GM12878 (cell line): ENCODE measurements around the gene CYB5D1. TPM values are rescaled to one million over a fixed set of nuclear protein-coding genes. Genes with fewer than 3 reads are reported as not detected.

Experiments used
- ATAC-seq: fragments of 200-7000 bp; cut with Tn5 transposase; 3 replicates; pipeline ENCODE4 v1.9.1; 2020; ENCODE audit warnings: mild to moderate bottlenecking, moderate library complexity
- BruUV-seq: library from RNA; stranded (reverse); fragments of 400-500 nt; replicated peaks from 2 replicates; lab custom pipeline; 2021; lab: Mats Ljungman, UMichigan
- CTCF ChIA-PET: fragments of 300-600 bp; sonication (Branson Sonifier 250); formaldehyde crosslinking; extraction: SDS; loops from one replicate; lab custom pipeline; 2021; ENCODE audit warnings: inconsistent platforms; lab: Yijun Ruan, JAX
- POLR2A ChIA-PET: fragments of 350-600 bp; formaldehyde crosslinking; extraction: SDS; loops from one replicate; lab custom pipeline; 2021; ENCODE audit warnings: inconsistent platforms; lab: Charles Lee
- RAD21 ChIA-PET: fragments of 300-600 bp; sonication (Branson Sonifier 250); formaldehyde crosslinking; loops from one replicate; lab custom pipeline; 2023; ENCODE audit warnings: antibody characterized with exemption; ENCODE audit not compliant: unreplicated experiment; lab: Charles Lee
- SMC1A ChIA-PET: fragments of 300-600 bp; sonication (Branson Sonifier 250); formaldehyde crosslinking; loops from one replicate; lab custom pipeline; 2023; ENCODE audit not compliant: unreplicated experiment, uncharacterized antibody; lab: Charles Lee
- DNase-seq: peaks from one replicate; pipeline ENCODE4 v3.0.0-alpha.2; 2011; ENCODE audit warnings: low read depth, low spot score
- FAIRE-seq: peaks from 3 replicates; lab custom pipeline; 2011; peaks lifted over from hg19 to GRCh38; lab: Jason Lieb, UNC
- H2AFZ ChIP-seq: 2 replicates; pipeline ENCODE4 v1.6.0; 2011; ENCODE audit warnings: low read depth, low read length, control low read depth; ENCODE audit not compliant: control insufficient read depth
- H3K27ac ChIP-seq: 2 replicates; pipeline ENCODE4 v1.5.1; 2011; ENCODE audit warnings: control low read depth; ENCODE audit not compliant: control insufficient read depth, insufficient read depth
- H3K27me3 ChIP-seq, 2 experiments: replicated peaks in 1 of 2; 2 replicates each; pipeline versions ENCODE4 v1.6.0 to v1.6.1; 2011; ENCODE audit warnings: low read length in 1 of 2; ENCODE audit not compliant: control insufficient read depth in 2 of 2, insufficient read depth in 2 of 2
- H3K36me3 ChIP-seq, 2 experiments: 2 replicates each; pipeline ENCODE4 v1.5.1; 2011; ENCODE audit warnings: low read length in 1 of 2; ENCODE audit not compliant: control insufficient read depth in 2 of 2, insufficient read depth in 2 of 2
- H3K4me1 ChIP-seq: 2 replicates; pipeline ENCODE4 v1.6.1; 2011; ENCODE audit warnings: mild to moderate bottlenecking, low read length, moderate library complexity, mixed read lengths; ENCODE audit not compliant: control insufficient read depth, insufficient read depth
- H3K4me2 ChIP-seq: 2 replicates; pipeline ENCODE4 v1.6.0; 2011; ENCODE audit warnings: control low read depth; ENCODE audit not compliant: control insufficient read depth, insufficient read depth
- H3K4me3 ChIP-seq: fragments of 200-600 bp; sonication (generic); 2 replicates; pipeline ENCODE4 v1.5.1; 2016
- H3K79me2 ChIP-seq: 2 replicates; pipeline ENCODE4 v1.6.0; 2011; ENCODE audit warnings: low read length; ENCODE audit not compliant: control insufficient read depth, insufficient read depth
- H3K9ac ChIP-seq: 2 replicates; pipeline ENCODE4 v1.8.0; 2011; ENCODE audit warnings: low read length, control low read depth, mixed read lengths; ENCODE audit not compliant: control insufficient read depth, insufficient read depth
- H3K9me3 ChIP-seq: replicated peaks from 3 replicates; pipeline ENCODE4 v1.5.1; 2011; ENCODE audit warnings: mild to moderate bottlenecking, low read length; ENCODE audit not compliant: control insufficient read depth, insufficient read depth
- H4K20me1 ChIP-seq: 2 replicates; pipeline ENCODE4 v1.6.0; 2011; ENCODE audit not compliant: control insufficient read depth, insufficient read depth
- ATF2 ChIP-seq: IDR thresholded peaks from 2 replicates; pipeline ENCODE4 v1.6.1; 2012; ENCODE audit warnings: low read length, inconsistent platforms
- BACH1 ChIP-seq: fragments of 450-650 bp; IDR thresholded peaks from 2 replicates; pipeline ENCODE4 v1.6.1; 2017; ENCODE audit warnings: mild to moderate bottlenecking, borderline replicate concordance
- BCL3 ChIP-seq: IDR thresholded peaks from 2 replicates; pipeline ENCODE4 v1.6.1; 2011; ENCODE audit warnings: borderline replicate concordance, low read depth, mild to moderate bottlenecking, moderate library complexity, low read length; ENCODE audit not compliant: insufficient read depth, poor library complexity, severe bottlenecking
- E4F1 ChIP-seq: fragments of 450-650 bp; IDR thresholded peaks from 2 replicates; pipeline ENCODE4 v1.6.1; 2018; ENCODE audit warnings: borderline replicate concordance, mild to moderate bottlenecking; ENCODE audit not compliant: partially characterized antibody
- HCFC1 ChIP-seq: fragments of 150-350 bp; IDR thresholded peaks from 2 replicates; pipeline ENCODE4 v1.6.1; 2014; ENCODE audit warnings: low read length
- KDM1A ChIP-seq: fragments of 200-600 bp; sonication (generic); IDR thresholded peaks from 2 replicates; pipeline ENCODE4 v1.6.1; 2016; ENCODE audit warnings: borderline replicate concordance
- MTA2 ChIP-seq: fragments of 450-650 bp; IDR thresholded peaks from 2 replicates; pipeline ENCODE4 v1.6.1; 2016; ENCODE audit warnings: low read depth, mild to moderate bottlenecking, moderate library complexity
- TCF7 ChIP-seq: IDR thresholded peaks from 2 replicates; pipeline ENCODE4 v1.6.1; 2014; ENCODE audit warnings: antibody characterized with exemption, borderline replicate concordance
- ZZZ3 ChIP-seq: IDR thresholded peaks from 2 replicates; pipeline ENCODE4 v1.6.1; 2011; ENCODE audit warnings: low read depth; ENCODE audit not compliant: control insufficient read depth, insufficient read length
- WGBS: methylation state at CpG from one replicate; pipeline ENCODE4 v1.1.6; 2016; ENCODE audit warnings: low lambda C conversion rate; ENCODE audit not compliant: insufficient replicate concordance, insufficient coverage; ENCODE audit errors: missing lambda C conversion rate; 5-methylcytosine and 5-hydroxymethylcytosine counted together
- in situ Hi-C: fragments of 300-500 bp; cut with MboI; formaldehyde crosslinking; loops from 9 replicates; pipeline ENCODE4 v1.14.3; 2018; ENCODE audit warnings: mixed read lengths
- intact Hi-C: fragments of 100-400 bp; cut with micrococcal nuclease; formaldehyde crosslinking; loops from one replicate; pipeline ENCODE4 v1.14.2; 2022; ENCODE audit not compliant: unreplicated experiment
- polyA plus RNA-seq, 11 experiments: library from polyadenylated mRNA; depleted of rRNA in 4 of 11; unstranded in 6 of 11; stranded (reverse) in 5 of 11; fragments of >200 nt; fragmentation: Nextera tagmentation in 4 of 11; fragmentation: Illumina TruSeq in 1 of 11; extraction: Ambion mirVana in 4 of 11; extraction: Trizol in 1 of 11; gene quantifications; 1 replicate in 1 of 11; 2 replicates in 10 of 11; pipeline versions ENCODE4 v1.2.1 to v1.2.3, GENCODE V29; 2011 to 2016; ENCODE audit warnings: inconsistent platforms in 2 of 11, missing spikeins in 2 of 11, low read depth in 1 of 11
- total RNA-seq, 4 experiments: library from RNA; depleted of rRNA in 3 of 4; stranded (reverse); fragments of >200 nt in 3 of 4; fragmentation: Illumina TruSeq in 1 of 4; extraction: Trizol in 1 of 4; gene quantifications; 2 replicates each; pipeline versions ENCODE4 v1.2.1 to v1.2.3, GENCODE V29; 2013 to 2021
- TF ChIP-seq, protein P1 (sequence below): fragments of 450-650 bp; IDR thresholded peaks from 2 replicates; pipeline ENCODE4 v1.6.1; 2017; ENCODE audit warnings: antibody characterized with exemption, mild to moderate bottlenecking, moderate library complexity

The CYB5D1 gene
- total and polyA plus RNA-seq, 10 of the 15 experiments (the other 5 are each of a cell fraction or from before 2014, with no cell fraction given) = 1.6 to 8.7 (median 6.4) TPM

DNA sequence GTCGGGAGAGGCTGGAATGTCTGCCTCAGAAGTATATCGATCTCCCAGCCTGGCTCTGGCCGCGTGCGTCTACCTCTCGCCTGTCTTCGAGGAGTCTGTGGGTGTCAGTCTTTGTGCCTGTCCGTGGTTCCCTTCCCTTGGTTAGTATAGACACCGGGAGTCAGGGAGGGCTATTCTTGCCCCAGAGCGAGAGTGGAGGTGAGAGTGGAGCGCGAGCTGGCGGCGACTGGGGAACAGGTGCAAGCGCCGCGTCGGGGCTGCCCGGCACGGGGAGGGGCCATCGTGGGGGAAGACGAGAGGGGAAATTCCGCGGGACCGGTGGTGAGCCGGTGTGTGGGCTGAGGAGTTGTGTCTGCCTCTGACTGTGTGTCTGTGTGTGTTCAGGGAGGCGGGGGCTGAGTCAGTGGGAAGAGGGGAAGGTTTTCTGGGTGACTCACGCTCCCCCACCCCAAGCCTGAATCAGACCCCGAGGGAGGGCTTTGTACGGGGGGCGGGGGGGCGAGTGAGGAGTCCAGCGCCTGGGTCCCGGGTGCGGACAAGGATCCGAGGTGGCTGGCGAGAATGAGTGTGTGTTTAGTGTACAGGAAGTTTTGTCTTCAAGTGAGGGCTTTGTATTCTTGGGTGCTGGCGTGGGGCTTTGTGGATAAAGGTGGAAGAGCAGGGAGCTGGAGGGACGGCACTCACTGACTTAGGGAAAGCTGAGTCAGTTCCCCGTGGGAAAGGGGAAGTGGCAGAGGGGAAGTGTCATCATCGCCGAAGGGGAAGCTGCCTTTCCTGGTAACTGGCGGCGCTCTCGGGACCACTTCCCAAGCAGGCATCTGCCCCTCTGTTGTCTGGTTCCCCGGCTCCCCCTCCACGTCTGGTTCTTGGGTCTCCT, 15.2 kb upstream of the CYB5D1 start:
- H3K4me2 ChIP-seq = peak overlapping the region; percentile 100
- H3K79me2 ChIP-seq = peaks cover 52% of the 10 kb centered on the region
- TSS peak; percentile 49 for BruUV-seq
- SMC1A ChIA-PET = interaction anchor here (1.4 to 1.5 kb wide), 2 partner anchors 9 to 99 kb away, joined by 3 to 5 read pairs; partner anchors contain the start of gene KDM6B
- RAD21 ChIA-PET = interaction anchor here (0.9 to 3.7 kb wide), 6 partner anchors 8 to 147 kb away, joined by 3 to 36 read pairs (median 6); partner anchors contain the start of genes KDM6B and NAA38
- DNase-seq (no peak), FAIRE-seq (peak; percentile 75), ATAC-seq (peak; percentile 50)
- no peaks in the 10 kb centered on the region; the same call in none of the 2 replicates for H4K20me1 ChIP-seq
- peak overlapping the region; percentile 97 for H3K9ac ChIP-seq
- no peaks in the 10 kb centered on the region for H3K27me3 ChIP-seq
- POLR2A ChIA-PET = interaction anchor here (0.6 to 4.1 kb wide), 5 partner anchors 8 to 276 kb away, joined by 3 to 49 read pairs (median 5); partner anchors contain the start of genes CYB5D1, KDM6B and NAA38
- under 1% methylated on average over 47 of the region's 47 CpGs for WGBS
- H3K4me1 ChIP-seq = peaks cover 38% of the 10 kb centered on the region
- CTCF ChIA-PET = interaction anchor here (1.0 to 5.7 kb wide), 4 partner anchors 8 to 19 kb away, joined by 3 to 57 read pairs (median 6); partner anchors contain the start of genes CYB5D1, KDM6B and NAA38
- intact Hi-C loops (loop anchor here (2.0 kb wide), 1 partner anchor 14 kb away; the partner anchor contains the start of gene NAA38), in situ Hi-C loops (no loop called here)
- no peaks in the 10 kb centered on the region for H3K9me3 ChIP-seq
- H2AFZ ChIP-seq = peak overlapping the region; percentile 17
- H3K4me3 ChIP-seq = peak overlapping the region; percentile 92
- peak overlapping the region; percentile 99 for H3K27ac ChIP-seq
- H3K36me3 ChIP-seq = peaks cover 5 to 11% of the 10 kb centered on the region in 2 experiments; a peak in 3 of 4 replicates
- TF ChIP-seq KDM1A (no peak), ATF2 (no peak), MTA2 (peak; percentile 70), BCL3 (peak; percentile 18), HCFC1 (no peak; the same call in 1 of the 2 replicates), ZZZ3 (no peak), TCF7 (no peak; the same call in 1 of the 2 replicates), BACH1 (peak; percentile 85; the same call in 1 of the 2 replicates), E4F1 (no peak)
- TF ChIP-seq, protein P1, sequence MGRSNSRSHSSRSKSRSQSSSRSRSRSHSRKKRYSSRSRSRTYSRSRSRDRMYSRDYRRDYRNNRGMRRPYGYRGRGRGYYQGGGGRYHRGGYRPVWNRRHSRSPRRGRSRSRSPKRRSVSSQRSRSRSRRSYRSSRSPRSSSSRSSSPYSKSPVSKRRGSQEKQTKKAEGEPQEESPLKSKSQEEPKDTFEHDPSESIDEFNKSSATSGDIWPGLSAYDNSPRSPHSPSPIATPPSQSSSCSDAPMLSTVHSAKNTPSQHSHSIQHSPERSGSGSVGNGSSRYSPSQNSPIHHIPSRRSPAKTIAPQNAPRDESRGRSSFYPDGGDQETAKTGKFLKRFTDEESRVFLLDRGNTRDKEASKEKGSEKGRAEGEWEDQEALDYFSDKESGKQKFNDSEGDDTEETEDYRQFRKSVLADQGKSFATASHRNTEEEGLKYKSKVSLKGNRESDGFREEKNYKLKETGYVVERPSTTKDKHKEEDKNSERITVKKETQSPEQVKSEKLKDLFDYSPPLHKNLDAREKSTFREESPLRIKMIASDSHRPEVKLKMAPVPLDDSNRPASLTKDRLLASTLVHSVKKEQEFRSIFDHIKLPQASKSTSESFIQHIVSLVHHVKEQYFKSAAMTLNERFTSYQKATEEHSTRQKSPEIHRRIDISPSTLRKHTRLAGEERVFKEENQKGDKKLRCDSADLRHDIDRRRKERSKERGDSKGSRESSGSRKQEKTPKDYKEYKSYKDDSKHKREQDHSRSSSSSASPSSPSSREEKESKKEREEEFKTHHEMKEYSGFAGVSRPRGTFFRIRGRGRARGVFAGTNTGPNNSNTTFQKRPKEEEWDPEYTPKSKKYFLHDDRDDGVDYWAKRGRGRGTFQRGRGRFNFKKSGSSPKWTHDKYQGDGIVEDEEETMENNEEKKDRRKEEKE = no peak
